Activated CD8-positive, alpha-beta memory T cell treated with anti-CD3 and anti-CD28 coated beads for 1 hour (primary cell): Measurements from ENCODE around the gene BEST1.

Source experiments
- DNase-seq, 2 donors: peaks; one replicate each; pipeline ENCODE4 v3.0.0-alpha.2; 2020; ENCODE audit warnings: low read depth in 1 of 2; ENCODE audit errors: extremely low read depth in 1 of 2

Gene BEST1

DNA sequence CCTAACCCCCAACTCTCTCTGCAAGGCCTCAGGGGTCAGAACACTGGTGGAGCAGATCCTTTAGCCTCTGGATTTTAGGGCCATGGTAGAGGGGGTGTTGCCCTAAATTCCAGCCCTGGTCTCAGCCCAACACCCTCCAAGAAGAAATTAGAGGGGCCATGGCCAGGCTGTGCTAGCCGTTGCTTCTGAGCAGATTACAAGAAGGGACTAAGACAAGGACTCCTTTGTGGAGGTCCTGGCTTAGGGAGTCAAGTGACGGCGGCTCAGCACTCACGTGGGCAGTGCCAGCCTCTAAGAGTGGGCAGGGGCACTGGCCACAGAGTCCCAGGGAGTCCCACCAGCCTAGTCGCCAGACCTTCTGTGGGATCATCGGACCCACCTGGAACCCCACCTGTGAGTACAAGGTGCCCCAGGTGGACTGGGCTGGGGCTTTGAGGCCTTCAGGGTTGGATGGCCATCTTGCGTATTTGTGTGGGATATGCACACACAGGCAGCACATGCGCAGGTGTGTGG lies at the start of gene BEST1:
TSS of gene BEST1 (plus strand) at position 317 of the 513 bp plus-strand sequence. CDS start 1,456 bp downstream, outside the sequence.
- no peak for DNase-seq

DNA sequence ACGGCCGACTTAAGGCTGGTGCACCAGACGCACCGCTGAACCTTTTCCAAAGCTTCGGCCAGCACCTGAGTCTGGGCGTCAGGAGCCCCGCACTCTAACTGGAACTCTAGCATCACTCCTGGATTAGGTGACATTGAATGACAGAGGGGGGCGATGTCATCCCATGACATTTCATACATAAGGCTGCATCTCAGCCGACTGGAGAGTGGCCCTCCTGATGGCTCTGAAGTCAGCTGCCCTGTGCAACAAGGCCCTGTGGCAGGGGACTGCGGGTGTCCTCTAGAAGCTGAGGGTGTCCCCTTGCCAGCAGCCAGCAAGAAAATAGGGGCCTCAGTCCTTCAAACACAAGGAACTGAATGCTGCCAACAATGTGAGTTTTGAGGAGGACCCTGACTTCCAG lies 48.8 kb upstream of the BEST1 start:
- DNase-seq, result no peak

DNA sequence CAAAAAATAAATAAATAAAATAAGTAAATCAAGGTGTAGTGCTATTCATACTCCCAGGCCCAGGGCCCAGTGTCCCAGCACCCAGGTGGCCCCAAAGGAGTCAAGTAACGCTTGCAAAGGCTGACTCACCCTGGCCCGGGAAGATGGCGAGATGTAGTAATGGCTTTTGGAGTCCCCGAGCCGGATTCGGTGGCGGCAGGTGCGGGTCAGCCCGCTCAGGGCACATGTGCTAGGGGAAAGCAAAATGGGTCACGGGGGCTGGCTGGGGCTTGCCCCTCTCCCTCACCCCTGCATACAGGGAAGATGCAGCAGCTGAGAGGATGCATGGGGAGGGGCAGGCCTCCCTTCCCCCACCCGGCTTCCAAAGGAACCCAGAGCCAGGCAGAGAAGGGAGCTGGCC lies 47.8 kb upstream of the BEST1 start:
- no peak for DNase-seq

DNA sequence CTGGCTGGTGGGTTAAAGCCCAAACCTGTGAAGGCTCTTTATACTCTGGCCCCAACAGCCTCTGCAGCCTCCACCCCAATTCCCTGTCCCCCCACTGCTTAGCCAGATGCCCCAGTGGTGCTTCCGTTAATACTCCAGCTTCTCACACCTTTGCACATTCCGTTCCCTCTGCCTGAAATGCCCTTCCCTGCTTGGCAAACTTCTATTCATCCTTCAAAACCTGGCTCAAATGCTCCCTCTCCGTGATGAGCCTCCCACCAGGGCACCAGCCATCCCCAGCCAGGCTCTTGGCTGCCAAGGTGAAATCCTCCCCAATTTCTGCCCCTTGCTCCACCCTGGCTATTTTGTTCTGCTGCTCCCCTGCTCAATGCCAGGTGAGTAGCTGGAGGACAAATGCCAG lies 46.3 kb upstream of the BEST1 start:
- no peak for DNase-seq

DNA sequence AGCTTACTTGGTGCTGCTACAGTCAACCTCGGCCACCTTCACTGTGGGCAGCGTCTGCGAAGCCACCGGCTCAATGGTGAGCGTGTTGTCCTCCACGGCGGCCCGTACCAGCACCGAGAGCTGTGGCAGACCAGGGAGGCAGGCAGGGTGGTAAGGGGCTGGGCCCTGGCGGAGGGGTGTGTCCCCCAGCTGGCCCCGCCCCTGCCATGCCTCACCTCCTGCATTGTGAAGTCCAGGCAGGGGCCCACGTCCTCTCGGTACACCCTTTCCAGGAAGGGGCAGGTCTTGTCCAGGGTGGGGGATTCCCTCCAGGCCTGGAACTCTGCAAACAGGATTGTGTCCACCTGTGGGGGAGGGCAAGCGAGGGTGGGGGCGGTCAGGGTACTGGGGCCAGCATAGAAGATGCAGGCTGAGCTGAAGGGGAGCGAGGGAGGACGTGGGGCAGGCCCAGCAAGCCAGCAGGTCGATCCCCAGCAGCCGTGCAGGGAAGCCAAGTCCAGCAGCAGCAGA lies 45.6 kb upstream of the BEST1 start:
- DNase-seq, result no peak

DNA sequence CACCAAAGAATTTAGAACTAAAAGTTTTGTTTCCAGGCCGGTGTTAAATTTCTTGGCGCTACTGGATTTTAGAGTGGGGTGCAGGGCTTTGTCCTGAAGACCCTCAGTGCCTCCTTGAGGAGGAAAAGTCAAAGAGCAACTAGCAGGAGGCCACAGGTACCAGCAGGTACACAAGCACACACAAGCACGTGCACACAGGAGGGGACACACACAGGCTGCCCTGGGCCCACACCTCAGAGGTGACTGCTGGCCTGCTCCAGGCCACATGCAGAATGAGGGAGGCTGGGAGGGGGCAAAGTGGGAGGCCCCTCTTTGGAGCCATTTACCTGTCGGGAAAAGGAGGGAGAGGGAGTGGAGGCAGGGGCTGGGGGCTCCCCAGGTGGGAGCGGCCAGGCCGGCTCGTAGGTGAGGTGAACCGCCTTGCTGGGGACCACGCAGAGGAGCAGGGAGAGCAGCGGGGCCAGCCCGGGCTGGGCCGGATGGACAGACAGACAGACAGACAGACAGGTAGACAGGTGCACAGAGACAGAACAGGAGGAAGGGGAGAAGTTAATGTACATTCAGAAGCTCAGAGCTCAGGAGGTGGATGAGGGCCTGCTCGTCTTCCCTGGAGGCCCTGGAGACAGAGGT lies 45.0 kb upstream of the BEST1 start:
- DNase-seq, result no peak

DNA sequence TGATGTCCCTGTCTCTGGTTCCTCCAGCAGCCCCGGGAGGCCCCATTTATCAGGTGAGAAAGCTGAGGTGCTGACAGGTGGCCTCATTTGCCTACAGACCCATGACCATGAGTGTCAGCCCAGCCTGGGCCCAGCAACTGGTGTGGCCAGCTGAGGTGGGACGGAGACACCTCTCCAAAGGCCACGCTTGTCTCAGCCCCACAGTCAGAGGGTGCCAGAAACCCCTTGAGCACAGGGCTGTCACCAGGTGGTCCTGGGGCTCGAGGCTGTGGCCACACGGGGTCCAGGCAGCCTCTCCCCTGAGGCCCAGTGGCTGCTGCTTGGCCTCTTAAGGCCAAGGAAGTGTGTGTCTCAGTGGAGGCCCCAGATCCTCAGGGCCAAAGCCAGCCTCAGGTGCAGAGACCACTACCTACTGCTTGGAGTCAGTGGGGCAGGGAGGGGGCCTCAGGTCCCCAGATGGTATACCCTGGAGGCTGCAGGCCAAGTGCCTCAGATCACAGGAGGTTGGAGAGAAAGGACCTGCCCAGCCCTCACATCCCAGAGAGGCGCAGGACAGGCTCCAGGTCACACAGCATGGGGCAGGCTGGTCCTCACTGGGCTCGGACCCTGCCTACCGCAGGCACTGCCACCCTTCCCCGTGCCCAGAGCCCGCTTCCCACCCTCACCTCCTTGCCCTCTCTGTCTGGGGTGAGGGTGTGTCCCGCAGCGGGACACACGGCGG lies 44.2 kb upstream of the BEST1 start:
- no peak for DNase-seq

DNA sequence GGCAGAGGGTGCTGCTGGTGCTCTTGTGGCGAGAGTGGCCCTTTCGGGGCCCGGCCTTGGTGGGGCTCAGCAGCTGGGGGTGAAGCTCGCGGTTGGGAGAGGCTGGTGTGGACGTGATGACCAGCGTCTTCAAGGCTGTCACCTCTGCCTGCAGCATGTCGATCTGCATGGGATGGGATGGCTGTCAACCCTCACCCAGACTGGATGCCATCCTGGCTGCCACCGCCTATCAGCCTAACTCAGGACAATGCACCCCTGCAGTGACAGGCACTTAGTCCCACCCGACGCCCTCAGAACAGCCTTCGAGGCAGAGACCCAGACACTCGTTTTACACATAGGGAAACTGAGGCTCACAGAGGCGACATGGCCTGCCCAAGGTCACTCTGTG lies 43.6 kb upstream of the BEST1 start:
- DNase-seq, result no peak

DNA sequence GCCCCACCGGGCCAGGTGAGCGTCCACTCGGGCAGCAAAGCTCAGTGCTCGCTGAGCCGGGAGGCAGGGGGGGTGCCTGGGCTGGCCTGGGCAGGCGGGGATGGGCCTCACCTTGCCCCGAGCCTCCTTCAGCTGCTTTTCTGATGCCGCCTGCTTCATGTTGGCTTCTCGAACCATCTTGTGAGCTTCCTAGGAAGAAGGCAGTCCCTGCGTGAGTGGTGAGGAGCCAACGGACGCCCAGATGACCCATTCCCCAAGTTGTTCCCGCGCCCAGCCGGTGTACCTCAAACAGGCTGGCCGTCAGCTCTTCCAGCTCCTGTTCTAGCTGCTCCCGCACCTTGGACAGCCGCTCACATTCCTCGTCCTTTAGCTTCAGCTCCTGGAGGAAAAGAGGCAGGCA lies 42.9 kb upstream of the BEST1 start:
- no peak for DNase-seq

DNA sequence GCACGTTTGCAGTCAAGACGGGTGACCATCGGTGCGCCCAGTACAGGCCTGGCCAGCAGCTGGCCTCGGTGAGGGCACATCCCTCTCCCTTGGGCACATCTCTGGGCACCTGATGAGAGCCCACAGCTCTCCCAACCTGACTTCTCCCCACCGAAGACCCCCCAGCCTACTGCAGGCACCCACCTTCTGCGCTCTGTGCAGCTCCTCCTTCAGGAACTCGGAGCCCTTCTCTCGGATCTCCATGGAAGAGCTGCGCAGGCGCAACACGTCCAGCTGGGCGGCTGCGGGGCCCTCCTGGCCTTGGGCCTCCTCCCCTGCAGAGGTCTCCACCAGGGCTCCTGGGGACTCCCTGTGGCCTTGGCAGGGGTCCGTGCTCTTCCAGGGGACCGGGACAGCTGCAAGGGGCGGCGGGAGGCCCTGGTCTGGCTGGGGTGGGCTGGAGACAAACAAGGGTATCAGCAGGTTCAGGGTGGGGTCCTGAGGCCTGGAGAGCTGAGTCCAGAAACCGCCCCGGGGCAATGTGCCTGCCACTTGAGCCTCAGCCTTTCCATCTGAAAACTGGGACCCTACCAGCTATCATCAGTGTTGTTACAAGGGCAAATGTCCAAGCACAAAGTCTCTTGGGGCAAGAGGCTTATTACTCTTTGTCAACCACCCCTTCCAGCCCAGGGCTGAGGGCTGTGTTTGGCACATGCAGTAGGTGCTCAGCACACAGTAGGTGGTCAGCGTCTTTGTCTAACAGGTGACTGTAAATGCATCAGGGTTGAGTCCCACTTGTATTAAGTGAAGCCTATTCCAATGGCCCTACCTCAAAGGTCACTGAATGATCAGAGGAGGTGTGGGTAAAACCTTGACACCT lies 42.1 kb upstream of the BEST1 start:
- no peak for DNase-seq

DNA sequence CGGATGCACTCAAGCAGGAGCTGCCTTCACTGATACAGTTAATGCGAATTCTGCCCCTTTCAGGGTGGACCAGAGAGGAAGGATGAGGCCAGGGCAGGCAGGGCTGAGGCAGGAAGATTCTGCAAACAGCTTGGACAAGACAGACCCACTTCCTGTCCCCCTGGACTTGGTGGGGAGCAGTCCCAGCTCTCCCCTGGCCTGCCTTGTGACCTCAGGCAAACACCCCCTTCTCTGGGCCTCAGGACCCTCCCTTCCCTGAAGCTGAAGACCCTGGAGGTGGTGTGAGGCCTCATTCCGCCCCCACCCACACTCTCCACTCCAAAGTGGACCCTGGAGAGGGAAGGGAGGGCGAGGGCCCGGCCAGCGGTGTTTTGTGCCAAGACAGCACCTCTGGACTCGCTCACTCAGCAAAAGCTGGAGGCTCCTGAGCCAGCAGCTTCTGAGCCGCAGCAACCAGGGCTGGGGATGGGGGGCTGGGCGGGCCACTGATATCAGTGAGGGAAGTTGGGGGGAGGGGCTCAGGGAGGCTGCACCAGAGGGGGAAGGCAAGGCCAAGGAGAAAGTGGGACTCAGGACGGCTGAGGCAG lies 41.3 kb upstream of the BEST1 start:
- no peak for DNase-seq

DNA sequence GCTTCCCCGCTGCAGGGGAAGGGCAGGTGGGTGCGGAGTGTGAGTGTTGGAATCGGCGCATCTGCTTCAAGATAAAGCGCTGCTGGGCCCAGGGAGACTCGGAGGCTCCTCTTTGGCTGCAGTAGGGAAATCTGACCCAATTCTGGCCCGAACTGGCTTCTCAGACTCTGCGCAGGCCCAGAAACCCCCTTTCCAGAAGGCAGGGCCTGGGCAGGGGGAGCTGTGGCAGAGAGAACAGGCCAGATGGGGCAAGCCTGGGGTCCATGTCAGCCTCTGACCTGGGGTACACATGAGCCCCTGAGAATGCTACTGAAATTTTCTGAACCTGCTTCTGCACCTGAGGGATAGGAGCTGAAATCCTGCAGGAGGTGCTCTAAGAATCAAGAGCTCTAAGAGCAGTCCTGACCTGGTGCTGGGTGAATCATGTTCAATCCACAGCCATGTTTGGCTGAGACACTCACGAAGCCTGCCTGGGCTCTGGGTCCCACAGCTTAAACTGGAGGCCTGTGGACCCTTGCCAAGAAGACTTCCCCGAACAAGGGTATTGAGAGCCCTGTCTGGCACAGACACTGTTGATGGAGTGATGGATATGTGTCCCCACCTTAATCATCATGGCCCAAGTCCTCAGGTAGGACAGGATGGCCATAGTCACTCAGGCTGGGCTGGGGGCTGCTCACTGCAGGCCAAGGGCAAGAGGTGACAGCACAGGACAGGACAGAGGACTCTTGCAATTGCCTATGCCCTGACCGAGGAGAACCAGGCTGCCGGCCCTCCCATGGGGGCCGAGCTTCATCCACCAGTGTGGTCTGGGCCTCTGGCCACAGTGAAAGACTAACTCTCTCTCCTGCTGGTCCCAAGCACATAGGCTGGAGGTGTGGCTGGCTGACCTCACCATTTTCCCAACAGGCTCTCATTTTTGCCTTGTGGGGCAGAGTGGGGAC lies 39.7 kb upstream of the BEST1 start:
- DNase-seq, result no peak

DNA sequence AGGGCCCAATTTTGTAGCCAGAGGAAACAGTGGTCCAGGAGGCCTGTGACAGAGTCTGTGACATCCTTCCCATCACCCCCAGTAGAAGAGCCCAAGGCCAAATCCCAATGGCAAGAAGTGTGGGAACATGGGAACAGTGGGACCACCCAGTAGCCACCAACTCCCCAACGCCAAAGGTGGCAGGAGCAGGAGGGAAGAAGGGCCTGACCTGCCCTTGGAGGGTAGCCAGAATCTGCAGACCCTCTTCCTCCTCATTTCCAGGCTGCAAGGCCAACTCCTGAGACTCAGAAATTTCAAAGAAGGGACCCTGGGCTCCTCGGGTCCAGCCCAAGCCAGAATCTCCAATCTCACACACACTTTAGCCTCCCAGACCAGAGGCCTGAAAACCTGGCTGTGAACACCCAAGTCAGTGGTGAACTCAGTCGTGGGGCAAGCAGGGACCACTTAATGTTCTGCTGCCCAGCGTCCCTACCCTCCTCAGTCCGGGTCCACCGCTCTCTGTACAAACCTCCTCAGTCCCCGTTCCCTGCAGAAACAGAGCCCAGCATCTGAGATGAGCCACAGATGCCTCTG lies 38.9 kb upstream of the BEST1 start:
- DNase-seq, result no peak

DNA sequence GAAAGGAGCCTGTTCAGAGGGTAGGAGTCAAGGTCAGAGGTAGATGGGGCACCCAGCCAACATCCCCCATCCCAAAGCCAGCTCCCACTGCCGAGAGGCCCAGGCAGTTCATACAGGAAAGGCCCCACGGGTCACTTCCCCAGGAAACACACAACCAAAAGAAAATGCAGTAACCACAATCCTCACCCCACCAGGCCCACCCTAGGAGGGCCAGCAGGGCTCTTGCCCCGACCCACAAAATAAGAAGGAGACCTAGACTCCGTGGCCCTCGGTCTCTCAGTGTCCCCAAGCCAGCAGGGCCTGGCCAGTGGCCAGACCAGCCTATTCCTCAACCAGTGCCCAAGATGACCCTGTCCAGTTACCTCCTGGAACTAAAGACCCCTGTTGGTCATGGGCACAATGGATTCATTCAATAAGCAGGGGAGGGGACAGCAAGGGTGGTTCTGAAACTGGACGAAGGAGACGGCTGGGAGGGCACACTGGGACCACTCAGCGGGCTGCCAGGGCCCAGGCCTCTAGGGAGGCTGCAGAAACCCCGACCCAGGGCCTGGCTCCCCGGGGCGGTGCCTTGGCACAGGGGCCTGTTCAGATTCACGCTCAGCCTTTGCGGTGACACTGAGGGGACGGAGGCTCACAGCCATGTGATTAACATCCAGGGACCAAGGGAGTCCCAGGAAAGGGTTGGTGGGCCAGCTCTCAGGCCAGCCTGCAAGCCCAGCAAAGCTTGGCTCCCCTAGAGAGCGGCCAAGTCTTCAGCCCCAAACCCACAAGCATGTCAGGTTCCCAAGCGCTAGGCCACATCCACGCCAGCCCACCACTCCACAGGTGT lies 38.2 kb upstream of the BEST1 start:
- DNase-seq, result no peak

DNA sequence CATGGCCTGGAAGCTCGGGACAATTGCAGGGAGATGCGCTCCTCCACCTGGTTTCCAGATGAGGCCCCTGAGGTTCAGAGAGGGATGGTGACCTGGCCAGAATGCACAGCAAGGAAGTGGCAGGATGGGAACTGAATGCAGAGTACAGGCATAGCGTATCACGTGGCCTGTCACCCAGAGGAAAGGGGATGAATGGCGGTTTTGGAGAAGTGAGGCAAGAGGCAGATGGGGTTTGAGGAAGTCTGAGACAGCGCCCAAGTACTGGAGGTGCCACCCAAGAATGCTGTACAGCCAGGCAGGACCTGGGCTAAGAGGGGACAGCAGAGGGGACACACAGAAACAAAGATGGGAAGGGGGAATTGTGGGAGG lies 37.6 kb upstream of the BEST1 start:
- no peak for DNase-seq

DNA sequence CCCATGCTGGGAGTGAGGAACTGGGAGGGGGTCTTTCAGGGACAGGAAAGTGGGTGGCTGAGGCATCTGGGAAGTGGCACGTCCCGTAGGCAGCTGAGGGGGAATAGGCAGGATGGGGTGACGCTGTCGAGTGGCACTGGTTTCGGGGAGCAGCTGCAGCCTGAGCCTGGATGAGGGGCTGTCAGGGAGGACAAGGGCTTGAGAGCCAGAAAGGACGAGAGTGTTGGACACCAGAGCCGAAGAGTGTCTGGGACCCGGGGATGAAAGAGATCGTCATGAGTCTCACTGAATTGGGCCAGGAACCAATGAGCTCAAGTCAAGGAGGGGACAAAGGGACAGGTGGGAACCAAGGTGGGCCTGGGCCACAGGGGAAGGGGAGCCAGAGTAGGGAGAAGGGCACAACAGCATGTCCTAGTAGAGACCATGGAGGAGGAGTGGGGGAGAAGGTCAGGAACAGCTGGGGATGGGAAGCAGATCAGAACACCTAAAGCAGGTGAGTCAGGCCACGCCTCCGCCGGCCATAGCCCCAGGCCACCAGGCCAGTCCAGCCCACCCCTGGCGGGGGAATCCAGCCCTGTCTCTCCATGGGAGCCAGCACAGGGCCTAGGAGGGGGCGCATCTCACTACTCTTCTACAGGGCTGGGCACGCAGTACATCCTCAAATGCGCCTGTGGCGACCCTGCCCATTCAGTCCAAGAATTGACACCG lies 37.0 kb upstream of the BEST1 start:
- DNase-seq, result no peak

DNA sequence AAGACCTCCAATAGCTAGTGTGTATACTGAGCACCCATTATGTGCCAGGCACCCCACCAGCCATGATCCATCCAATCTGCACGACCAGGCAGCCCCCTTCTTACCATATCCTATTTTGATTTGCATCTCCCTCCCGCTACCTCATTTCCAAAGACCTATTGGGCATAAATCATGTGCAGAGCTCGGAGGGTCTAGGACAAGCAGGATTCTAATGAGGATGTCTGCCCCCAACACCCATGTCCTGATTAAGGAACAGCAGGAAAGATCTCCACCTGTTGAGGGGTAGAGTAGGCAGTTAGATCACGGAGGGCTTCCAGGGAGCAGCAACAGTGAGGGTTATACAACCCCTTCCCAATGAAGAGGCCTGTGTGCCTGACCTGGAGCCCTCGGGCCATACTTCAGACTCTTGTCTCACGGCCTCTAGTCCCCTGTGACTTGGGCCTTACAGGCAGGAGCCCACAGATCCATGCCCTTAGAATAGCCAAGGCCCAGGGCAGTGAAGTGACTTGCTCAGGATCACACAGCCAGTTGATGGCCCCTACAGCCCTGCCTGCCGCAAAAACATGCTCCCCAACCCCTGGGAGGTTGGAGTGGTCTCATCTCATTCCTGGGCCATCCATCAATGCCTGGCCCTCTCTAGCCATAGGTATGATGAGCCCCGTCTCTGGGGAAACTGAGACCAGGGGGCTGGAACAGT lies 36.3 kb upstream of the BEST1 start:
- DNase-seq, result no peak
